NCI-H1436 treated with DMSO at 0.1 percent for 48 hours (cell line): ENCODE results near the gene IGFBP2.

Experiments
- DNase-seq: peaks from one replicate; lab custom pipeline; 2025; lab: John Stamatoyannopoulos, UW

The IGFBP2 gene

DNA sequence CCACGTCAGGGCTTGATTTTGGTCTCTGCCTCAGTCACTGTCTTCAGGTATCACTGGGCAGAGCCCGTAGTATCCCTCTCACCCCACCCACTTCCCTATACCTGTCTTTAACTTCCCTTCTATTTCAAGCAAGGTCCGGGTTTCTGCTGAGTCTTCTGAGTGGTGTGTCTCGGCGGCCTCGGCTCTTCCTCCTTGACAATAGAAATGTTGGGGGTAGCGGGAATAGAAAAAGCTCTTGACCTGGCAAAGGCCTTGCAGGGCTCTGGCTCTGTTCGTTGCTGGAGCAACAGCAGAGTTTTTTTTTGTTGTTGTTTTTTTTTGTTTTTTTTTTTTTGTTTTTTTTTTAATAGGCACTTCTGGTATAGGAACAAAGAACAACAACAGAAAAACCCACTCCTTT lies 78.1 kb downstream of the IGFBP2 start:
- DNase-seq: no peak

- no peak for DNase-seq
These were observed 80.6 kb downstream of the IGFBP2 start for GRCh38 chr2:216713691-216714336.
